ENCODE results near the gene ZNF486.

ZNF486 gene

GRCh38 chr19:20182222-20182785, 15.3 kb downstream of the ZNF486 start:
- TF ChIP-seq TAF1 (IDR thresholded peaks at IDR 0.05; ENCODE audit: borderline replicate concordance, insufficient read depth, low read length) (no peak), SIN3A (IDR thresholded peaks at IDR 0.05; ENCODE audit: borderline replicate concordance, insufficient read depth, low read length) (no peak), FOXP2 (optimal IDR thresholded peaks at IDR 0.05; ENCODE audit: borderline replicate concordance, extremely low read depth, extremely low read length, insufficient read depth) (no peak), POLR2AphosphoS5 (IDR thresholded peaks at IDR 0.05; ENCODE audit: low read depth, low read length) (no peak), REST (IDR thresholded peaks at IDR 0.05; ENCODE audit: insufficient read depth in 1 of 2, low read depth in 2 of 2, low read length in 2 of 2) (no peak)

- TF ChIP-seq POLR2AphosphoS5 (IDR thresholded peaks at IDR 0.05; ENCODE audit: low read depth, low read length), result no peak
- TF ChIP-seq FOXP2 (optimal IDR thresholded peaks at IDR 0.05; ENCODE audit: borderline replicate concordance, extremely low read depth, extremely low read length, insufficient read depth), result no peak
- no peak for TF ChIP-seq SIN3A (IDR thresholded peaks at IDR 0.05; ENCODE audit: borderline replicate concordance, insufficient read depth, low read length)
- no peak for TF ChIP-seq TAF1 (IDR thresholded peaks at IDR 0.05; ENCODE audit: borderline replicate concordance, insufficient read depth, low read length)
- TF ChIP-seq REST (IDR thresholded peaks at IDR 0.05; ENCODE audit: insufficient read depth in 1 of 2, low read depth in 2 of 2, low read length in 2 of 2), result no peak
Measured at GRCh38 chr19:20186174-20186573, 19.2 kb downstream of the ZNF486 start.

- TF ChIP-seq REST (IDR thresholded peaks at IDR 0.05; ENCODE audit: insufficient read depth in 1 of 2, low read depth in 2 of 2, low read length in 2 of 2) (no peak), SIN3A (IDR thresholded peaks at IDR 0.05; ENCODE audit: borderline replicate concordance, insufficient read depth, low read length) (no peak)
Measured at GRCh38 chr19:20197747-20198146, 30.7 kb downstream of the ZNF486 start.

DNA sequence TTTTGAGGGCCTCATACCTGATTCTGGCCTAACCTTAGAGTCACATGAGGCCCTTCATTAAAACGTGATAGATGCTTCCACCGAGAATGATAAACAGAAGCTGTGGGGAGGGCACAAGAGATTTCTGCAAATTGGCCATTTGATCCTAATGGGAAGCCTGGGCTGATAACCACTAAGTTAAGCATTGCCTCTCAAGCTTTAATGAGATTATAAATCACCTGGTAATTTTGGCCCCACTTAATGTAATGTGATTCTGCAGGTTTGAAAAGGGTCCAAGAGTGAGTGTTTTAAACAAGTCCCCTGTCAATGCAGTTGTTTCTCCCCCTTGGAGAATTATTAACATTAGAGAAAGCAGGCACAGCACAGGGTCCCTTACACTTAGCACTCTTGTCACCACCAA, 42.0 kb downstream of the ZNF486 start:
- TF ChIP-seq FOXP2 (optimal IDR thresholded peaks at IDR 0.05; ENCODE audit: borderline replicate concordance, extremely low read depth, extremely low read length, insufficient read depth), result no peak

DNA sequence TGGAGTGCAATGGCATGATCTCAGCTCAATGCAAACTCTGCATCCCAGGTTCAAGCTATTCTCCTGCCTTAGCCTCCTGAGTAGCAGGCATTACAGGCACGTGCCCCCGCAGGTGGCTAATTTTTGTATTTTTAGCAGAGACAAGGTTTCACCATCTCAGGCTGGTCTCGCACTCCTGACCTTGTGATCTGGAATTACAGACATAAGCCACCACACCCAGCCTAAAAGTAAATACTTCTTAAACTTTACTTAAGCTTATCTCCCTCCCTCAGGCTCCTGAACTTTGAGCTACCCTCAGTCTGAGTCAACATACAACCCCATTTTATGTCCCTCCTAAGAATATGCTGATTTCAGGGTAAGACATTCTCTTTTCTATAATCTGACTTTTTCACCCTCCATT, 66.1 kb downstream of the ZNF486 start:
- no peak for TF ChIP-seq FOXP2 (optimal IDR thresholded peaks at IDR 0.05; ENCODE audit: borderline replicate concordance, extremely low read depth, extremely low read length, insufficient read depth)
- no peak for TF ChIP-seq TAF1 (IDR thresholded peaks at IDR 0.05; ENCODE audit: borderline replicate concordance, insufficient read depth, low read length)
- no peak for TF ChIP-seq REST (IDR thresholded peaks at IDR 0.05; ENCODE audit: insufficient read depth in 1 of 2, low read depth in 2 of 2, low read length in 2 of 2)
- TF ChIP-seq POLR2AphosphoS5 (IDR thresholded peaks at IDR 0.05; ENCODE audit: low read depth, low read length), result no peak
- TF ChIP-seq SIN3A (IDR thresholded peaks at IDR 0.05; ENCODE audit: borderline replicate concordance, insufficient read depth, low read length), result no peak
